Fibroblast of skin of back (primary cell): ENCODE results near the gene DIPK1A.
"Not testable (repeated sequence)": the region's sequence is repeated elsewhere in the genome, so short reads cannot be mapped to it uniquely, and the experiment has no call there.

Experiments used
- DNase-seq: peaks from one replicate; pipeline ENCODE4 v3.0.0-alpha.2; 2013

DIPK1A gene

GRCh38 chr1:92915547-92915946, 45.7 kb downstream of the DIPK1A start:
- peak; percentile 27 for DNase-seq

GRCh38 chr1:92913093-92913819, 48.0 kb downstream of the DIPK1A start:
- DNase-seq: no peak

DNA sequence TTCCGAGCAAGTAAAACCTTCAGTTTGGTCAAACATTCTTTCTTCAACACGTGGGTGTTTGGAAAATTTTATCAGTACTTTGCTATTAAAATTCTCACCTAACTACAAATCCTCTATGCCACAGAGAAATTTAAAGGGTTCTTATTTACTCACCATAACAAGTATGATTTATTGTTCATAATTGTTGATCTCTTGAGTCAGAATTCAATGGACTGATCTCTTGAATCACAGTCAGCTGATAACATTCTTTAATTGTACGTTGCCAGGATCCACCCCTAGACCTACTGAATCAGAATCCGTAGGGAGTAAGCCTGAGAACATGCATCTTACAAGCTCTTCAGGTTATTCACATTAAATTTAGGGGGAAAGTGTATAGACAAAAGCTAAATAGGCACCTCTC, 51.2 kb downstream of the DIPK1A start:
- no peak for DNase-seq

DNA sequence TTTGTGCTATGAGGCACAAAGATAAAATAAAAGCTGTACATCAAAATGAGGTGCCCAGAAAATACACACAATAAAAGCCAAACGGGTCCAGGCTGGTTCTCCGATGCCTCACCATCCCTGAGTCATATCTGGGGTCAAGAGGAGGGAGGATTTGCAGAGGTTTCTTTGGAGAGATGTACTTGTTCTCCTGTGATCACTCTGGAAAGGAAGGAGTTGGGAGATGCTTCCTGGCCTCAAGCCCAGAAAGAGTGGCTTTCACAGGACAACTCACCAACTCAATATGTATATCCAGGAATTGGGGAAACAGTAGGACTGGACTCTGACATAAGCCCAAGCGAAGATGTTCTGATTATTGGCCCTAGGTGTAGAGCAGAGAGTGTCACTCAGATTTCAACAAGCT, 51.9 kb downstream of the DIPK1A start:
- peak; percentile 96 for DNase-seq

GRCh38 chr1:92907949-92908684, 53.1 kb downstream of the DIPK1A start:
- DNase-seq: peak; percentile 44

DNA sequence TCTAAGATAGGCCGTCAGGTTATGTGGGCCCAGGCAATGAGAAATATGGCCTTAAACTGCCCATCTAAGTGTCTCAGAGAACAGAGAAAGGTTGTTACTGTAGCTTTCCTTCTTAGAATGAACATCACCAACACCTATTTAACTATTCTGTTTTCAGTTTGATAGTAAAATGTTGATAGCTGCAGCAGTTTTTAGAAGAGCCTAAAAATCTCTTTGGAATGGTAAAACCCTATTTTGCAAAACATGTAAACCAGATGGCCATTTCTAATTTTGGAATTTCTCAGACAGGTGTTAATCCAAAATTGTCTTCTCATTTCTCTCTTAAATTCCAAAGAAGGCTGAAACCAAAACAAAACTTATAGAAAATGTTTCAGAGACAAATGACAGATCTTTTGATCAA, 57.5 kb downstream of the DIPK1A start:
- DNase-seq: no peak

DNA sequence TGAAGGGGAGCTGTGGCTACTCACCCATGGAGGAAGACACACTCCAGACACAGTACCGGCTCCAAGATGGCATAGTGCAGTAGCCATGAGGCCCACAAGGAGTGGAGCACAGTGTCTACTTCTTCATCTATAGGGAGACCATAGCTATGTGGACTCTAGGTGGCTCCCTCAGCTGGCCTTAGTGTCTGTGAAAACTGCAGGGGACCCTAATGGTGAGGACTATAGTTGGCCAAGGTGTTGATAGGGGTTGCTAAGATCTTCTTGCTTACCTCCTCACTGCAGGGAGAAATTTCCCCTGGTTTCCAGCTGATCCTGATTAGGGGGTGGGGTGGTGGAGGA, 58.9 kb downstream of the DIPK1A start:
- DNase-seq: no peak

DNA sequence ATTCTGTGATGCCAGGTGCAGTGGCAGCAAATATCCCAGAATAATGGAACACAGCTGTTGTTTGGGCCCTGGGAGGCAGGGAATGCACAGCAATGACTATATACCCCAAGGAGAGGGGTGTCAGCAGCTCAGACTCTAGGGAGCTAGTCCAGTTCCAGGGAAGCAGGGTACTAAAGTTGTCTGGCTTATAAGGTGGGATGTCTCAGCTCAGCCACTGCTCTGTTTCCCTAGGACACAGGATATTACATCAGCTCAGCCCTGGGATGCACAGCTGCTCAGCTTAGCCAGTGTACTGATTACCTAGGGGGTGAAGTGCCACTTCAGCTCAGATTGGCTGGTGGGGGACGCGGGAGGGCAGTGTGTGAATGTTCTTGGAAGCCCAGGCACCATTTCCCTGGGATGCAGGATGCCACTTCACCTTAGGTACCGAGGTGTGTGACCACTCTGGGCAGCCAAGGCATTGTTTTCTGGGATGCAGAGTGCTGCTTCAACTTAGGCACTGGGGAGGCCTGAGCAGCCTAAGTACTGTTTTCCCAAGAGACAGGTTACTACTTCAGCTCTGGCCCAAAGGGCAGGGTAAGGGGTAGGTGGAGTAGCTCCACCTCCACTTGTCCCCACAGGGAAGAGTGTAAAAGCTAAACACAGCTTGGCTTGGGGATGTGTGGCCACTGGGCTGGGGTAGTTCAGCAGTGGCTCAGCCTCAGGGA, 59.4 kb downstream of the DIPK1A start:
- peak; percentile 19 for DNase-seq

DNA sequence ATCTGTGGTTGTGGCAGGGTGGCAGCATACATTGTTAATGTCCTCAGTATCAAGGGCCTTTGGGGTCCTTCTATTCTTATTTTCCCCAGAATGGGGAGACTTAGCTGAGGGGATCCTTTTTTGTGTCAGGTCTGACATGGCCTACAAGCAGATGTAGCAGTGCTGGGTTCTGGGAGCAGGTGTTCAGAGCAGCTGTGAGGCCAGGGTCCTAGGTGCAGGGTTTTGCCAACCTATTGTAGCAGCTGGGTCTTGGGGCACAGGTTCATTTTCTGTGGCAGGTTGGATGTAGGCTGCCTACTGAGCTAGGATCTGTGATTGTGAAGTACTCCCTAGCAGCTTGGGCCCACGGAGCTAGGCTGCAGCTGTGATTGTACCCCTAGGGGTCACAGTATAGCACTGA, 60.1 kb downstream of the DIPK1A start:
- DNase-seq: no peak

GRCh38 chr1:92900539-92900938, 60.7 kb downstream of the DIPK1A start:
- DNase-seq: no peak

DNA sequence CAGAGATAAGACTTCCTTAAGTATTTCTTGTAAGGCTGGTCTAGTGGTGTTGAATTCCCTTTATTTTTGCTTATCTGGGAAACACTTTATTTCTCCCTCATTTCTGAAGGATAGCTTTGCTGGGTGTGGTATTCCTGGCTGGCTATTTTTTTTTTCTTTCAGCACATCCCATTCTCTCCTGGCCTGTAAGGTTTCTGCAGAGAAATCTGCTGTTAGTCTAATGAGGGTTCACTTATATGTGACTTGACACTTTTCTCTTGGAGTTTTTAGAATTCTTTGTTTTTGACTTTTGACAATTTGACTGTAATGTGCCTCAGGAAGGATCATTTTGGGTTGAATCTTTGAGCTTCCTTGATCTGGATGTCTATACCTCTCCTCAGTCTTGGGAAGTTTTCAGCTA, 61.5 kb downstream of the DIPK1A start:
- DNase-seq: no peak

GRCh38 chr1:92898053-92898452, 63.2 kb downstream of the DIPK1A start:
- not testable (repeated sequence) for DNase-seq

GRCh38 chr1:92887465-92887864, 73.8 kb downstream of the DIPK1A start:
- no peak for DNase-seq

- no peak for DNase-seq
Measured at GRCh38 chr1:92886886-92887419, 74.3 kb downstream of the DIPK1A start.

DNA sequence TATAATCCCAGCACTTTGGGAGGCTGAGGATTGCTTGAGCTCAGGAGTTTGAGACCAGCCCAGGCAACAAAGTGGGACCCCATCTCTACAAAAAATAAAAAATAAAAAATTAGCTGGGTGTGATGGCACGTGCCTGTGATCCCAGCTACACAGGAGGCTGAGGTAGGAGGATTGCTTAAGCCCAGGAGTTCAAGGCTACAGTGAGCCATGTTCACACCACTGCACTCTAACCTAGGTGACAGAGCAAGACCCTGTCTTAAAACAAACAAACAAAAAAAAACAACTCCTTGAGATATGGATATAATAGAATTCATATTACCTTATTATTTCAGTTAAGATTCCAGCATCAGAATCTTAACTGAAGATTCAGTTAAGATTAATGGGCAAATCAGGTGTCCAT, 77.1 kb downstream of the DIPK1A start:
- no peak for DNase-seq

DNA sequence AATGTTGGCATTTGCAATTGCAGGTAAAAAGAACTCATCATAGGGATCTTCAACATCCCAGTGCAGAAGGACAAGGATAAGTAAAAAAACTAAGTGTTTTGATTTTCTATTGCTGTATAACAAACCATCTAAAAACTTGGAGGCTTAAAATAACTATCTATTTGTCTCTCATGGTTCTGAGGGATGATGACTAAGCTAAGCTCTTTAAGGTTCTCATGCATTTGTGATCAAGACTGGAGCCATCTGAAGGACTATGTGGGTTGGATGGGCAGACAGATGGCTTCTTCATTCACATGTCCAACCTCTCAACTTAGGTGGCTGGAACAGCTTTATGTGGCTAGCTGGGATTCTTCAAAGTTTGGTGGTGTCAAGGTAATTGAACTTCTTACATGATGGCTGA, 78.0 kb downstream of the DIPK1A start:
- DNase-seq: peak; percentile 21

GRCh38 chr1:92882819-92883218, 78.4 kb downstream of the DIPK1A start:
- peak; percentile 42 for DNase-seq

DNA sequence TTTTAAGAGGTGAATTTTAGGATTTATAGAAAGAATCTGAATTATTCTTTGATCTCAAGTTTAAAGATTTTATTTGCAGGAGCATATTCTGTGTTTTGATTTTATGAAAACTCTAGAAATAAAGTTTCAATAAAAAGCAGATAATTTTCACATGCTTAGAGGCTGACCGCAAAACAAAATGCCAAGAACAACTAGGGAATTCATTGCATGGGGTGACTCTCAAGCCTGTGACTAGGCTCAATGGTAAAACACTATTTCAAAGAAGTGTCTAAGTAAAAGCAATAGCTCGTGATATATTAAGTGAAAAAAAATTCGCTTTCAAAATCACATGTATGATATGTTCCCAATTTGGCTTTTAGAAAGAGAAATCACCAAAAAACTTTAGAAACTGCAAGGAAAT, 79.9 kb downstream of the DIPK1A start:
- no peak for DNase-seq

DNA sequence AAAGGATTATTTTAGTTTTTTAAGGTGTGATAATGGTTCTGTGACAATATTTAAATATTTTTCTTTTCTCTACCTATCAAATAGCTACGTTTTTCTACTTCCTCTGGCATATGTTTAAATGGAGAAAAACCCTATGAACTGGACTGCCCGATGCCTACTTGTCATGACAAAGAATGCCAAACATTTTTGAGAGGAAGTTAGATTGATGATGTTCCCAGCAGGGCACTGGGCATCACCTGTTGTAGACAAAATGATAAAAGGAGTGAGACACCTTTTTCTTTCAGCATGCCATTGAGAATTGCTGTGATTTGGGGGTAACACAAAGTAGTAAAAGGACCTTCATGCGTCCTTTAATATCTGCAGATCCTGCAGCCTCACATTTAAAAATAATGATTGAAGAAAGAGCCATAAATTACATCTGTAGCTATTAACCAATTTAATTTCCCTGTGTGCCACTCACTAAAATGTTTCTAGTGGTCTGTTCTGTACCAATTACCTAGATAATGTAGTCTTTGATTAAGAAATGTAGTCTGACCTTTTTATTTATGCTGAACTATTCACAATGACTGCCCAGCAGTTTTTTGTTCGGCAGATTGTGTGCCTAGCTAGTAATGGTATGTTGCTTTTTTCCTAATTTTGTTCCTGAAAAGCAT, 81.8 kb downstream of the DIPK1A start:
- no peak for DNase-seq

DNA sequence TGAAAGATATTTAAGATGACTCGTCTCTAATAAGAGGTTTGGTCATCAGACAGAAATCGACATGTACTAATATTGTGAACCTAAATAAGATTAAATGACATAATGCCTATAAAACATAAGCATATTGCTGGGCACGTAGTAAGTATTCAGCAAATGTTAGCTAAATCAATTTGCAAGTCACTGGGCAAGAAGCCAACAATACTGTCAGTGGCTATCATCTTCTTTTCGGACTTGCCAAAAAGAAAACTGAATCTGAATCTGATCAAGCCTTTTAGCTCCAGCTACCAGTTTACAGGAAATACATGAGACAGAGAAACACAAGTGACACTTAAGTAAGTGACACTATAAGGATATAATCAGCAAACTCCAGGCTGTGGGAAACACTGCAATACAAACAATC, 83.5 kb downstream of the DIPK1A start:
- no peak for DNase-seq

- no peak for DNase-seq
Measured at GRCh38 chr1:92877081-92877711, 84.1 kb downstream of the DIPK1A start.

- no peak for DNase-seq
Measured at GRCh38 chr1:92876351-92876750, 84.9 kb downstream of the DIPK1A start.

GRCh38 chr1:92874987-92875386, 86.3 kb downstream of the DIPK1A start:
- no peak for DNase-seq
